Gastrocnemius medialis (tissue), 4 donors: ENCODE results near the gene SAGE1. TPM values are rescaled to one million over a fixed set of nuclear protein-coding genes. Genes with fewer than 3 reads are reported as not detected.
"Not testable (repeated sequence)": the region's sequence is repeated elsewhere in the genome, so short reads cannot be mapped to it uniquely, and the experiment has no call there.

Experiments
- ATAC-seq, 2 donors: fragments of 150-250 bp; one replicate each; pipeline ENCODE4 v1.9.1; 2016
- DNase-seq, 2 donors: peaks; one replicate each; pipeline ENCODE4 v3.0.0-alpha.2; 2019
- H3K27ac ChIP-seq, 4 donors: fragments of 200-600 bp; sonication (generic); 1 replicate in 1 of 4; 2 replicates in 3 of 4; pipeline ENCODE4 v1.5.1; 2016 to 2018; ENCODE audit warnings: mild to moderate bottlenecking in 2 of 4, moderate library complexity in 1 of 4
- H3K27me3 ChIP-seq, 3 donors: fragments of 200-600 bp; sonication (generic) in 2 of 3; 1 replicate in 1 of 3; 2 replicates in 2 of 3; pipeline versions ENCODE4 v1.5.1 to v1.6.0; 2016 to 2019; ENCODE audit warnings: mild to moderate bottlenecking in 1 of 3, moderate library complexity in 1 of 3
- H3K36me3 ChIP-seq, 2 donors: fragments of 200-600 bp; sonication (generic) in 1 of 2; one replicate each; pipeline ENCODE4 v1.5.1; 2017 to 2018
- H3K4me1 ChIP-seq, 2 donors: fragments of 200-600 bp; sonication (generic) in 1 of 2; one replicate each; pipeline ENCODE4 v1.5.1; 2016 to 2017; ENCODE audit warnings: mild to moderate bottlenecking in 2 of 2
- H3K4me3 ChIP-seq, 4 donors: fragments of 200-600 bp; sonication (generic) in 3 of 4; 1 replicate in 1 of 4; 2 replicates in 3 of 4; pipeline ENCODE4 v1.5.1; 2016 to 2019; ENCODE audit warnings: mild to moderate bottlenecking in 2 of 4
- H3K9me3 ChIP-seq, 3 donors: fragments of 200-600 bp; sonication (generic) in 2 of 3; 1 replicate in 1 of 3; 2 replicates in 2 of 3; pipeline ENCODE4 v1.5.1; 2016 to 2019
- POLR2A ChIP-seq, 2 donors: fragments of 450-650 bp; IDR thresholded peaks; one replicate each; pipeline ENCODE4 v1.6.1; 2017; ENCODE audit warnings: antibody characterized with exemption in 2 of 2, mild to moderate bottlenecking in 2 of 2, moderate library complexity in 2 of 2
- in situ Hi-C, 4 donors: fragments of 200-750 bp; cut with MboI; loops; one replicate each; pipeline versions ENCODE4 v1.15.0 to v1.8.0; 2017; ENCODE audit warnings: low sequenced_read_pairs in 4 of 4
- intact Hi-C: fragments of 100-400 bp; cut with DNase I; formaldehyde crosslinking; loops from one replicate; pipeline ENCODE4 v1.15.1; 2023; ENCODE audit warnings: low total_unique reads
- total RNA-seq, 4 donors: library from RNA; depleted of rRNA; stranded (reverse); fragments of >200 nt; gene quantifications; one replicate each; pipeline versions ENCODE4 v1.1.0 to v1.2.3, GENCODE V29; 2016
- TF ChIP-seq, protein P1 (sequence below), 5 experiments: fragments of 450-650 bp in 3 of 5; fragments of 200-600 bp in 2 of 5; sonication (generic) in 2 of 5; IDR thresholded peaks in 4 of 5; conservative IDR thresholded peaks in 1 of 5; 1 replicate in 4 of 5; 2 replicates in 1 of 5; pipeline ENCODE4 v1.5.1; 2016 to 2019; ENCODE audit warnings: antibody characterized with exemption in 5 of 5, mild to moderate bottlenecking in 3 of 5, moderate library complexity in 3 of 5

The SAGE1 gene
- total RNA-seq, 4 donors from 2014 or later: not detected

DNA sequence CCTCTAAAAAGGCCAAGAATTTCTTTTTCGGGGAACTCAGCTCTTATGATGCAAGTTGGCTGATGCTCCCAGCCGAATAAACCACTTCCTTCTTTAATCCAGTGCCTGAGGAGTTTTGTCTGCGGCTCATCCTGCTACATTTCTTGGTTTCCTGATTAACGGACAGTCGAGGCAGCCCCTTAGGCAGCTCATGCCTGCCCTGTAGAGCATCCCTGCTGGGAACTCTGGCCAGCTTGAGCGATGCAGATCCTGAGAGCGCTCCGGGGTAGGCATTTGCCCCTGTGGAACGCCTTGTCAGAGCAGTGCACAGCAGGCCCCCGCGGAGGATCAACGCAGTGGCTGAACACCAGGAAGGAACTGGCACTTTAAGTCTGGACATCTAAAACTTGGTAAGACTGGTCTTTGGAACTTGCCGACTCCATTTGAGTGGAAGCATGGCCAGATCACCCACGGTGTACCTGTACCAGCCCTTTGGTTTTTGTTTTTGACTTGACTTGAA is 3.4 kb upstream of the SAGE1 start:
- ATAC-seq (no peak), DNase-seq (no peak)
- Histone ChIP-seq H3K9me3 (no peaks in the 10 kb centered on the region), H3K4me1 (no peaks in the 10 kb centered on the region), H3K27ac (no peak overlapping the region), H3K4me3 (no peak overlapping the region), H3K27me3 (no peaks in the 10 kb centered on the region), H3K36me3 (no peaks in the 10 kb centered on the region)
- in situ Hi-C loops (no loop called here), intact Hi-C loops (no loop called here)
- TF ChIP-seq, protein P1, sequence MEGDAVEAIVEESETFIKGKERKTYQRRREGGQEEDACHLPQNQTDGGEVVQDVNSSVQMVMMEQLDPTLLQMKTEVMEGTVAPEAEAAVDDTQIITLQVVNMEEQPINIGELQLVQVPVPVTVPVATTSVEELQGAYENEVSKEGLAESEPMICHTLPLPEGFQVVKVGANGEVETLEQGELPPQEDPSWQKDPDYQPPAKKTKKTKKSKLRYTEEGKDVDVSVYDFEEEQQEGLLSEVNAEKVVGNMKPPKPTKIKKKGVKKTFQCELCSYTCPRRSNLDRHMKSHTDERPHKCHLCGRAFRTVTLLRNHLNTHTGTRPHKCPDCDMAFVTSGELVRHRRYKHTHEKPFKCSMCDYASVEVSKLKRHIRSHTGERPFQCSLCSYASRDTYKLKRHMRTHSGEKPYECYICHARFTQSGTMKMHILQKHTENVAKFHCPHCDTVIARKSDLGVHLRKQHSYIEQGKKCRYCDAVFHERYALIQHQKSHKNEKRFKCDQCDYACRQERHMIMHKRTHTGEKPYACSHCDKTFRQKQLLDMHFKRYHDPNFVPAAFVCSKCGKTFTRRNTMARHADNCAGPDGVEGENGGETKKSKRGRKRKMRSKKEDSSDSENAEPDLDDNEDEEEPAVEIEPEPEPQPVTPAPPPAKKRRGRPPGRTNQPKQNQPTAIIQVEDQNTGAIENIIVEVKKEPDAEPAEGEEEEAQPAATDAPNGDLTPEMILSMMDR (IDR thresholded peaks at IDR 0.05 in 4 of 5, conservative IDR thresholded peaks at IDR 0.05 in 1 of 5): no peak
- TF ChIP-seq POLR2A (IDR thresholded peaks at IDR 0.05): no peak

DNA sequence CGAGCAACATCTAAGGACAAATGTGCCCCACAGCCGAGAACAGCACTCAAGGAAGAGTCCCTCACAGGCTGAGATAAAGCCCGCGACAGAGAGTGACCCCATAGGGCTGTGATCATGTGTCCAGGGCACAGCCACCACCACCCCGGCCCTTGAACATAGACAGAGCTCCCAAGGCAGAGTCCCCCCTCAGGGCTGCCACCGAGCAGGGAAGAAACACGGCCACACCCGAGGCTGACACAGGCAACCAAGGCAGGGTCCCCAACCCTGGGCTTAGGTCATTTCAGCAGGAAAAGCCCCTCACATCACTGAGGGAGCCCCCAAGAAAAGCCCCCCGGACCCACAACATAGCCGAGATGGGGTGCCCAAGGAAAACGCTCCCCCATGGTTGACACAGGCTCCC is 735 bp upstream of the SAGE1 start:
- Histone ChIP-seq H3K4me3 (no peak overlapping the region), H3K27me3 (no peaks in the 10 kb centered on the region), H3K36me3 (no peaks in the 10 kb centered on the region), H3K27ac (no peak overlapping the region), H3K9me3 (no peaks in the 10 kb centered on the region), H3K4me1 (no peaks in the 10 kb centered on the region)
- in situ Hi-C loops (no loop called here), intact Hi-C loops (no loop called here)
- ATAC-seq (no peak), DNase-seq (no peak)
- TF ChIP-seq, protein P1 (IDR thresholded peaks at IDR 0.05 in 4 of 5, conservative IDR thresholded peaks at IDR 0.05 in 1 of 5): no peak
- no peak for TF ChIP-seq POLR2A (IDR thresholded peaks at IDR 0.05)

DNA sequence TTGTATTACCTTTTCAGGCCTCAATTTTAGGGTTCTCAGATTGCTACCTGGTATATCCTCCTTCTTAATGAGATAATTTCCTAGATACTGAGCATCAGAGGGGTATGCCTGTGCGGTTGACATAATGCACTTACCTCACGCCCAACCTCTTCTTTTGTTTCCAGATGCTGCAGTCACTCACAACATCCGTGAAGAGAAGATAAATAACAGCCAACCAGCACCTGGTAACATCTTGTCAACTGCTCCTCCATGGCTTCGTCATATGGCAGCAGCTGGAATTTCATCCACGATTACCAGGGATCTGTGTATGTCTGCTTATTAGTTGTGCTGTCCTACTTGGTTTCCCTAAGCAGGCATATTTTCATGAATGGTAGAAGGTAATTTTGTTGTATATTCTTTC is 16.7 kb downstream of the SAGE1 start:
- H3K4me3 ChIP-seq: no peak overlapping the region
- no peaks in the 10 kb centered on the region for H3K4me1 ChIP-seq
- ATAC-seq: no peak
- DNase-seq: no peak
- H3K27me3 ChIP-seq: peaks cover 0 to 3% (median 0%) of the 10 kb centered on the region in 3 donors
- no peak for TF ChIP-seq POLR2A (IDR thresholded peaks at IDR 0.05)
- TF ChIP-seq, protein P1 (IDR thresholded peaks at IDR 0.05 in 4 of 5, conservative IDR thresholded peaks at IDR 0.05 in 1 of 5): no peak
- in situ Hi-C loops (no loop called here), intact Hi-C loops (no loop called here)
- H3K36me3 ChIP-seq: no peaks in the 10 kb centered on the region
- H3K9me3 ChIP-seq: no peaks in the 10 kb centered on the region
- H3K27ac ChIP-seq: no peak overlapping the region

DNA sequence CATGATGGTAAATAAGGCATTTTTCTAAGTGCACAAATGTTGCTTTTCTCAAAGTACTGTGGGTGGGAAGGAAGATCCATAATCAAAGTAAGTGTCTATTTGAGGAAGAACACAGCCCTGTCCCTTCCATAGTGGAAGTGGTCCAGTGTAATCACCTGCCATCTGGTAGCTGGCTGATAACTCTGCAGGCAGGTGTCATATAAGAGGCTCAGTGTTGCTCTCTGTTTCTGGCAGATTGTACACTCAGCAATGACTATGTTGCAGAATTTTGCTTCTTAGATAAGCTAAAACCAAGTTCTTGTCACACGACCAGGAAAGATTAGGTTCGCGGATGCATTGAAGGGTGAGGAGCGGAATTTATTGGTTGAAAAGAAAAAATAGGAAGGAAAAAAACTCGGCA is 20.9 kb downstream of the SAGE1 start:
- intact Hi-C loops (no loop called here), in situ Hi-C loops (no loop called here)
- DNase-seq: no peak
- TF ChIP-seq POLR2A (IDR thresholded peaks at IDR 0.05): no peak
- TF ChIP-seq, protein P1 (IDR thresholded peaks at IDR 0.05 in 4 of 5, conservative IDR thresholded peaks at IDR 0.05 in 1 of 5): no peak
- no peak for ATAC-seq
- no peak overlapping the region for H3K27ac ChIP-seq
- no peaks in the 10 kb centered on the region for H3K36me3 ChIP-seq
- H3K27me3 ChIP-seq: peaks cover 0 to 3% (median 0%) of the 10 kb centered on the region in 3 donors
- no peaks in the 10 kb centered on the region for H3K9me3 ChIP-seq
- no peak overlapping the region for H3K4me3 ChIP-seq
- H3K4me1 ChIP-seq: no peaks in the 10 kb centered on the region

DNA sequence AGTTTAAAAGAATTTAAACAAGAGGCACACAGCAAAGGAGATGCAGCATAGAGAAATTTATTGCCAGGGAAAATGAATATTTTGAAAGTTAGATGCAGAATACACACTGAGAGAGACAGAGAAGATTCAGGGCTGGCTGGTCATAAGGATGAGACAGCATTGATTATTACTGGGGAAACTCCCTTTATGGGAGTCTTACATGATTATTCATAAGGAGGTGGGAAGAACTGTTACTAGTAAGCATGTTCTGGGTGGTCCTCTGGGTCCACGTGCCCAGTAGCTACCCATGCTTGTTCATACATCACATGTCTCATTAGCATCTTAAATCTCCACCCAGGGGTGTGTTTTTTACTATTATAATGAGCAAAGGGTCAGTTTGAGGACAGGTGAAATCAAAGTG is 27.0 kb downstream of the SAGE1 start:
- H3K9me3 ChIP-seq, DNase-seq, intact Hi-C loops, in situ Hi-C loops, ATAC-seq, H3K36me3 ChIP-seq, H3K27me3 ChIP-seq, H3K4me3 ChIP-seq, H3K27ac ChIP-seq, H3K4me1 ChIP-seq: not testable (repeated sequence)
